ENCODE measurements around the gene RRAS2. TPM values are rescaled to one million over a fixed set of nuclear protein-coding genes. Genes with fewer than 3 reads are reported as not detected.

Gene RRAS2
- total and polyA plus RNA-seq, 9 of the 15 experiments (the other 6 are each of a cell fraction or from before 2014, with no cell fraction given), result 9.4 to 47.5 (median 37.6) TPM

DNA sequence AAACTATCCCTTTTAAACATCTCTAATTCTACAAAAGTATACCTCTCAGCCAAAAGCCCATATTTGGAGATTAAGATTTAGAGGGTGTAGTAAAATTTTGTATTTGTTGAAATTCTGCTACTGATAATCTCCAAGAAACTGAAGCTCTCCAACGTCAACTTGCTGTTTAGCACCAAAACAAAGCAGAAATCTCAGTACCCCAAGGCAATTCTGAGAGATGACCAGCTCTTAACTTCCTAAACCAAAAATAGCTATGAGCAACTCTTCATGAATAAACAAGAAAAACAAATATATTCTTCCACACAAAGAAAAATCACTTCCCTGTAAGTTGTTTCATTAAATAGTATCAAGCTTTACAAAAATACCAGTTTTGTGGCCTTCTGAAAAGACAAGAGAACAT lies 13.3 kb downstream of the RRAS2 start:
- Histone ChIP-seq H3K9me1 (ENCODE audit: control insufficient read depth, insufficient read depth, low read length) (no peaks in the 10 kb centered on the region), H3K36me3 (ENCODE audit: control insufficient read depth, insufficient read depth, low read length) (no peaks in the 10 kb centered on the region), H2AFZ (ENCODE audit: low read depth, low read length) (no peak overlapping the region), H3K9ac (ENCODE audit: insufficient read depth in 1 of 2, low read depth in 2 of 2, low read length in 2 of 2) (no peak overlapping the region), H3K4me2 (ENCODE audit: insufficient read depth, low read length) (no peak overlapping the region), H3K4me1 (replicated peaks in 1 of 2; ENCODE audit: control insufficient read depth in 2 of 2, insufficient read depth in 2 of 2, low read length in 2 of 2) (no peaks in the 10 kb centered on the region), H3K27ac (ENCODE audit: extremely low read depth, low read depth, low read length) (no peak overlapping the region), H4K20me1 (replicated peaks; ENCODE audit: control insufficient read depth, insufficient read depth, low read length) (no peaks in the 10 kb centered on the region), H3K27me3 (ENCODE audit: control insufficient read depth in 2 of 2, insufficient read depth in 2 of 2, low read length in 2 of 2) (no peaks in the 10 kb centered on the region), H3K79me2 (ENCODE audit: control insufficient read depth, insufficient read depth, low read length) (peaks cover 84% of the 10 kb centered on the region), H3K9me3 (replicated peaks; ENCODE audit: control insufficient read depth, insufficient read depth, low read depth, low read length) (peaks cover 3% of the 10 kb centered on the region), H3K4me3 (no peak overlapping the region)
- no peak for FAIRE-seq
- WGBS (ENCODE audit: insufficient coverage, low coverage, missing lambda C conversion rate), result 55% methylated on average over 1 of the region's 1 CpG
- no peak for ATAC-seq
- in situ Hi-C loops (cut with MboI) (no loop called here), intact Hi-C loops (cut with micrococcal nuclease) (no loop called here)
- no peak for DNase-seq (ENCODE audit: extremely low read depth in 1 of 4, low spot score in 3 of 4)
- ChIA-PET POLR2A (interaction anchor here (1.8 kb wide), 1 partner anchor 12 kb away, joined by 4 read pairs; no protein-coding TSS in a partner anchor), CTCF (ENCODE audit: low intra/inter-chr PET ratio) (no interaction called here)
- BruUV-seq (replicated peaks), result no TSS peak
- TF ChIP-seq NFYB (IDR thresholded peaks at IDR 0.05; ENCODE audit: extremely low read depth, insufficient read length), result no peak
- TF ChIP-seq RBFOX2 (IDR thresholded peaks at IDR 0.05; ENCODE audit: low read depth, low read length), result no peak
- no peak for TF ChIP-seq MBD2 (IDR thresholded peaks at IDR 0.05; ENCODE audit: borderline replicate concordance, low read depth)
- TF ChIP-seq NCOA6 (IDR thresholded peaks at IDR 0.05), result no peak
- no peak for TF ChIP-seq ZNF766 (CRISPR knock-in tag; conservative IDR thresholded peaks at IDR 0.05)
- no peak for TF ChIP-seq ETV5 (CRISPR knock-in tag; IDR thresholded peaks at IDR 0.05; ENCODE audit: low read depth)
- no peak for TF ChIP-seq ETV1 (tag; conservative IDR thresholded peaks at IDR 0.05; ENCODE audit: low read depth)
- TF ChIP-seq, protein P1, sequence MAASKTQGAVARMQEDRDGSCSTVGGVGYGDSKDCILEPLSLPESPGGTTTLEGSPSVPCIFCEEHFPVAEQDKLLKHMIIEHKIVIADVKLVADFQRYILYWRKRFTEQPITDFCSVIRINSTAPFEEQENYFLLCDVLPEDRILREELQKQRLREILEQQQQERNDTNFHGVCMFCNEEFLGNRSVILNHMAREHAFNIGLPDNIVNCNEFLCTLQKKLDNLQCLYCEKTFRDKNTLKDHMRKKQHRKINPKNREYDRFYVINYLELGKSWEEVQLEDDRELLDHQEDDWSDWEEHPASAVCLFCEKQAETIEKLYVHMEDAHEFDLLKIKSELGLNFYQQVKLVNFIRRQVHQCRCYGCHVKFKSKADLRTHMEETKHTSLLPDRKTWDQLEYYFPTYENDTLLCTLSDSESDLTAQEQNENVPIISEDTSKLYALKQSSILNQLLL (CRISPR knock-in tag; IDR thresholded peaks at IDR 0.05; ENCODE audit: borderline replicate concordance), result no peak
- no peak for TF ChIP-seq ZNF655 (CRISPR knock-in tag; IDR thresholded peaks at IDR 0.05)
- TF ChIP-seq, protein P2, sequence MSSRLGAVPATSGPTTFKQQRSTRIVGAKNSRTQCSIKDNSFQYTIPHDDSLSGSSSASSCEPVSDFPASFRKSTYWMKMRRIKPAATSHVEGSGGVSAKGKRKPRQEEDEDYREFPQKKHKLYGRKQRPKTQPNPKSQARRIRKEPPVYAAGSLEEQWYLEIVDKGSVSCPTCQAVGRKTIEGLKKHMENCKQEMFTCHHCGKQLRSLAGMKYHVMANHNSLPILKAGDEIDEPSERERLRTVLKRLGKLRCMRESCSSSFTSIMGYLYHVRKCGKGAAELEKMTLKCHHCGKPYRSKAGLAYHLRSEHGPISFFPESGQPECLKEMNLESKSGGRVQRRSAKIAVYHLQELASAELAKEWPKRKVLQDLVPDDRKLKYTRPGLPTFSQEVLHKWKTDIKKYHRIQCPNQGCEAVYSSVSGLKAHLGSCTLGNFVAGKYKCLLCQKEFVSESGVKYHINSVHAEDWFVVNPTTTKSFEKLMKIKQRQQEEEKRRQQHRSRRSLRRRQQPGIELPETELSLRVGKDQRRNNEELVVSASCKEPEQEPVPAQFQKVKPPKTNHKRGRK (tag; IDR thresholded peaks at IDR 0.05), result no peak
- TF ChIP-seq NCOR1 (IDR thresholded peaks at IDR 0.05), result no peak
- TF ChIP-seq, protein P3, sequence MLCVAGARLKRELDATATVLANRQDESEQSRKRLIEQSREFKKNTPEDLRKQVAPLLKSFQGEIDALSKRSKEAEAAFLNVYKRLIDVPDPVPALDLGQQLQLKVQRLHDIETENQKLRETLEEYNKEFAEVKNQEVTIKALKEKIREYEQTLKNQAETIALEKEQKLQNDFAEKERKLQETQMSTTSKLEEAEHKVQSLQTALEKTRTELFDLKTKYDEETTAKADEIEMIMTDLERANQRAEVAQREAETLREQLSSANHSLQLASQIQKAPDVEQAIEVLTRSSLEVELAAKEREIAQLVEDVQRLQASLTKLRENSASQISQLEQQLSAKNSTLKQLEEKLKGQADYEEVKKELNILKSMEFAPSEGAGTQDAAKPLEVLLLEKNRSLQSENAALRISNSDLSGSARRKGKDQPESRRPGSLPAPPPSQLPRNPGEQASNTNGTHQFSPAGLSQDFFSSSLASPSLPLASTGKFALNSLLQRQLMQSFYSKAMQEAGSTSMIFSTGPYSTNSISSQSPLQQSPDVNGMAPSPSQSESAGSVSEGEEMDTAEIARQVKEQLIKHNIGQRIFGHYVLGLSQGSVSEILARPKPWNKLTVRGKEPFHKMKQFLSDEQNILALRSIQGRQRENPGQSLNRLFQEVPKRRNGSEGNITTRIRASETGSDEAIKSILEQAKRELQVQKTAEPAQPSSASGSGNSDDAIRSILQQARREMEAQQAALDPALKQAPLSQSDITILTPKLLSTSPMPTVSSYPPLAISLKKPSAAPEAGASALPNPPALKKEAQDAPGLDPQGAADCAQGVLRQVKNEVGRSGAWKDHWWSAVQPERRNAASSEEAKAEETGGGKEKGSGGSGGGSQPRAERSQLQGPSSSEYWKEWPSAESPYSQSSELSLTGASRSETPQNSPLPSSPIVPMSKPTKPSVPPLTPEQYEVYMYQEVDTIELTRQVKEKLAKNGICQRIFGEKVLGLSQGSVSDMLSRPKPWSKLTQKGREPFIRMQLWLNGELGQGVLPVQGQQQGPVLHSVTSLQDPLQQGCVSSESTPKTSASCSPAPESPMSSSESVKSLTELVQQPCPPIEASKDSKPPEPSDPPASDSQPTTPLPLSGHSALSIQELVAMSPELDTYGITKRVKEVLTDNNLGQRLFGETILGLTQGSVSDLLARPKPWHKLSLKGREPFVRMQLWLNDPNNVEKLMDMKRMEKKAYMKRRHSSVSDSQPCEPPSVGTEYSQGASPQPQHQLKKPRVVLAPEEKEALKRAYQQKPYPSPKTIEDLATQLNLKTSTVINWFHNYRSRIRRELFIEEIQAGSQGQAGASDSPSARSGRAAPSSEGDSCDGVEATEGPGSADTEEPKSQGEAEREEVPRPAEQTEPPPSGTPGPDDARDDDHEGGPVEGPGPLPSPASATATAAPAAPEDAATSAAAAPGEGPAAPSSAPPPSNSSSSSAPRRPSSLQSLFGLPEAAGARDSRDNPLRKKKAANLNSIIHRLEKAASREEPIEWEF (CRISPR knock-in tag; IDR thresholded peaks at IDR 0.05), result no peak
- TF ChIP-seq ZNF124 (CRISPR knock-in tag; IDR thresholded peaks at IDR 0.05), result no peak
- no peak for TF ChIP-seq HNRNPUL1 (IDR thresholded peaks at IDR 0.05; ENCODE audit: low read length)
